HG02571 (cell line): ENCODE results near the gene N4BP2.
"Not testable (repeated sequence)": the region's sequence is repeated elsewhere in the genome, so short reads cannot be mapped to it uniquely, and the experiment has no call there.

Experiments used
- ATAC-seq: cut with Tn5 transposase; IDR thresholded peaks from one replicate; pipeline ENCODE4 v1.9.1; 2021; ENCODE audit warnings: mild to moderate bottlenecking, moderate library complexity; ENCODE audit not compliant: unreplicated experiment

N4BP2 gene

GRCh38 chr4:40086421-40086820 is 29.8 kb downstream of the N4BP2 start:
- ATAC-seq, result no peak

DNA sequence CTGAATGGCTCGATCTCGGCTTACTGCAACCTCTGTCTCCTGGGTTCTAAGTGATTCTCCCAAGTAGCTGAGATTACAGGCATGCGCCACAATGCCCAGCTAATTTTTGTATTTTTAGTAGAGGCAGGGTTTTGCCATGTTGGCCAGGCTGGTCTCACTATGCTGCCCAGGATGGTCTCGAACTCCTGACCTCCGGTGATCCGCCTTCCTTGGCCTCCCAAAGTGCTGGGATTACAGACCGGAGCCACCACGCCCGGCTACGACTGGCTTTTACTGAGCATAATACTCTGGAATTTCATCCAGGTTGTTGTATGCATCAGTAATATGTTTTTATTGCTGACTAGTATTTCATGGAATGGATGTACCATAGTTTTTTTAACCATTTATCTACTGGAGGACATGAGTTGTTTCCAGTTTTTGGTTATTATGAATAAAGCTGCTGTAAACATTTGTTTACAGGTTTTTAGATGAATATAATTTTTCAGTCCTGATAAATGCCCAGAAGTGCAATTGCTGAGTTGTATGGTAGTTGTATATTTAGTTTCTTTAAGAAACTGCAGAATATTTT is 31.2 kb downstream of the N4BP2 start:
- no peak for ATAC-seq

GRCh38 chr4:40093400-40093799 is 36.8 kb downstream of the N4BP2 start:
- not testable (repeated sequence) for ATAC-seq

DNA sequence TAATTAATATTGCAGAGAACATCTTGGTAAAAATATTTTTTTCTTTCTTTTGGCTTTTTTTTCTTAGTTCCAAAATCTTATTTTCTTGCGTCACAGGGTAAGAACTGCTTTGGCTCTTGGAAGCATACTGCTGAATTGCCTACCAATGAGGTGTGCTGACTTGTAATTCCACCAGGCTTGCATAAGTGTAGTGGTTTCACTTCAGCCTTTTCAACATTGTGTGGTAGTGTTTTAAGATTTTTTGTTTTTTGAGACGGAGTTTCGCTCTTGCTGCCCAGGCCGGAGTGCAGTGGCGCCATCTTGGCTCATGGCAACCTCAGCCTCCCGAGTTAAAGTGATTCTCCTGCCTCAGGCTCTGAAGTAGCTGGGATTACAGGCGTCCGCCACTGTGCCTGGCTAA is 42.4 kb downstream of the N4BP2 start:
- ATAC-seq, result no peak

GRCh38 chr4:40107150-40107549 is 50.5 kb downstream of the N4BP2 start:
- ATAC-seq, result not testable (repeated sequence)

DNA sequence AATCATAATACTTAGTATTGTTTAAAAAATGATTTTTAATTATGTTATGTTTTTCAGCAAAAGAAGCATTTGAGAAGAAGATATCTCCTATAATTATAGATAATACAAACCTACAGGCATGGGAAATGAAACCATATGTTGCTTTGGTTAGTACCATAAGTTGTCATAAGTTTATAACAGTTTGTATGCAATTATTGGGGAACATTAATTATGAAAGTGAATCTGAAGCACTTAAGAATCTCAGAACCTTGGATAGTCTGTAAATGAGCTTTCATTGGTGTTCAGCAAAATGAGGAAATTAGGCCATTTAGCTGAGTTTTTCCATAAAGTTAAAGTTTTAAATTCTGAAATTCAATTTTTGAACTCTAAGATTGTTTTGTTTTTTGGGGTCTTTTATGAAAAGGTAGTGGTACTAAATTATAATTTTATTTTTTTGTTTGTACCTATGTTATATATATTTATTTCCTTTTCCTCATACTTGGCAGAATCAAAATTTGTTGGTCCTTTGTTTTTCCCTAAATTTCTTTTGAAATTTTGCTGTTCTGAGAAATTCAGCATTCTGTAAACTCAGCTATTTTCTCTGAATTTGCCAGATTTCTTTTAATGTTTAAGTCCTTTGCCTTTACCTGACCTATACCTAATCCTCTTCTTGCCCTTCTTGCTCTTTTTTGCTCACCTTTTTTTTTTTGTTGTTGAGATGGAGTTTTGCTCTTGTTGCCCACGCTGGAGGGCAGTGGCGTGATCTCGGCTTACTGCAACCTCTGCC is 55.6 kb downstream of the N4BP2 start:
- ATAC-seq, result no peak

GRCh38 chr4:40114206-40114605 is 57.6 kb downstream of the N4BP2 start:
- no peak for ATAC-seq

DNA sequence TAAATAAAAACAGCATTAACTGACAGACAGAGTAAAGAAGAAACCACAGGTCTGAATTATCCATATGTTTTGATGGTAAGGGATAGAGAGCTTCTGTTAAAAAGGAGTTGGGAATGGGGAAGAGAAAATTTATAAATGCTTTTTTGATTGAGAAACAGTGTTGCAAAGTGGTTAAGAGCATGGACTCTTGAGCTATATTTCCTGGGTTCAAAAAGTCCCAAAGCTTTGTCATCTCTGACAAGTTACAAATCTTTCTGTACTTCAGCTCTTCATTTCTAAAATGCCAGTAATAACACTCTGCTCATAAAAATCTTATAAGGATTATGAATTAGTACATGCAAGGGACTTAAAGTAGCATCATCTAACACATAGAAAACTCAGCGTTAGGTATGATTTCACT is 62.2 kb downstream of the N4BP2 start:
- no peak for ATAC-seq

GRCh38 chr4:40119344-40119743 is 62.7 kb downstream of the N4BP2 start:
- ATAC-seq, result no peak

GRCh38 chr4:40121515-40121914 is 64.9 kb downstream of the N4BP2 start:
- ATAC-seq, result no peak

GRCh38 chr4:40122941-40123340 is 66.3 kb downstream of the N4BP2 start:
- ATAC-seq, result no peak

DNA sequence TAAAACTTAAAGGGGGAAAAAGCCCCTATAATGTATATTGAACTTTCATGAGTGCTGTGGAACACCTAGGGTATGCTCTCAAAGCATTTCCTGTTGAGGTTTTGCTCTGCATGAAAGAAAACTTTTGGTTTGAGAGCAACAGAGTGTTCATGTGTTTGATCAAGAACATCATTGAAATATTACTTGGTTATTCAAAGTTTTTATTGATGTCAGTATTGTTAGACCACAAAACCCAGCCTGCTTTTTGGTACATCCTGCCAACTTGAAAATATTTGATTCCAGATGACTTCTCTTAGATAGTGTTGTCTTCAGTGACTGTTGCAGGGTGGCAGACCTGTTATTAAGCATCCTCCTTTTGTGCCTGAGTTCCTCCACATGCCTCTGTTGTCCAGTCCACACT is 68.0 kb downstream of the N4BP2 start:
- ATAC-seq, result no peak

DNA sequence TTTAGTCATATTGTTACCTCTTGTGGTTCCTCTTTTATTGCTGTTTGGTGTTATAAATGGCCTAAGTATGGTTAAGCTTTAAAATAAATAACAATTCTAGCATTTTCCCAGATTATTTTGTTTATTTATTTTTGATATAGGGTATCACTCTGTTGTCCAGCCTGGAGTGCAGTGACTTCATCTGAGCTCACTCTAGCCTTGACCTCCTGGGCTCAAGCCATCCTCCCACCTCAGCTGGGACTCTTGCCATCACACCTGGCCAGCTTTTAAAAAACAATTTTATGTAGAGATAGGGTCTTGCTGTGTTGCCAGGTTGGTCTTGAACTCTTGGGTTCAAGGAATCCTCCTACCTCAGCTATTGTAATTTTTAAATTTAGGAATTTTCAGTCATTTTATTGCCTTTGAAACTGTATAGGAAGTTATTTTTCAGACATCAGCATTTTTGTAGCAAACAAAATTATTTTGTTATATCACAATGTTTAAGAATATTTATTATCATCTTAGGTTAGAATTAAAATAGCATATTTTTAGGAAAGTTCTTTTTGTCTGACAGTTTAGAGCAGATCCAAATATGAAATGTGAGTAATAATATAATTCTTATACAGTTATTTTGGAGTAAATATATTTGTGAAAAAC is 73.9 kb downstream of the N4BP2 start:
- ATAC-seq, result no peak

- ATAC-seq, result no peak
These were observed 76.2 kb downstream of the N4BP2 start for GRCh38 chr4:40132816-40133215.

DNA sequence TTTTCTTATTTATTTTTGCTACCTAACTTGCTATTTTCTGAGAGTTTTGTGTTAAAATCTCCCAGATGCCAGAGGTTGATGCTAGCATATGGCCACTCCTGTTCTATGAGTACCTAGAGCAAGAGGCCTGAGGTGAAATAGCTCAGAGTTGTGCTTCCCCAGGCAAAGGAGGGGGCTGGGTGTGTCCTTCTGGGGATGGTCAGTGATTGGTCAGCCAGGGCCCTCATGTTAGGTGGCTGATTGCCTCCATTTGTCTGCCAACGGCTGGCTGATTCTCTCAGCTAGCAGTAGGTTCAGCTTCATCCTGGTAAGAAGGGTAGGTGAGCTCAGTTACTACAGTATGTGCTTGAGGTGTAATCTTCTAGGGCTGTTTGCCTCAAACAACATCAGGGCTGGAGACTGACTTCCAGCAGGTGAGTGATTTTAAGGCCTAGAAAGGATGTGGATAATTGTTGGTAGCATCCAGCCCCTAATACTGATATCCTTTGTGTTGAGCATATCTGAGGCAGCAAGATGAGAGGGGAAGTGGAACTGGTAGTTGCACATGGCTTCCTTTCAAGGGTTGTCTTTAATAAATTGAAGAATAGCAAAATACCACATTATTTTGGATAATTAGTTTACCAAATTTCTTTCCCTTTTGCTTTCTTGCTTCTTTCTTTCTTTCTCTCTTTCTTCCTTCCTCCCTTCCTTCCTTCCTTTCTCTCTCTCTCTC is 77.7 kb downstream of the N4BP2 start:
- no peak for ATAC-seq

DNA sequence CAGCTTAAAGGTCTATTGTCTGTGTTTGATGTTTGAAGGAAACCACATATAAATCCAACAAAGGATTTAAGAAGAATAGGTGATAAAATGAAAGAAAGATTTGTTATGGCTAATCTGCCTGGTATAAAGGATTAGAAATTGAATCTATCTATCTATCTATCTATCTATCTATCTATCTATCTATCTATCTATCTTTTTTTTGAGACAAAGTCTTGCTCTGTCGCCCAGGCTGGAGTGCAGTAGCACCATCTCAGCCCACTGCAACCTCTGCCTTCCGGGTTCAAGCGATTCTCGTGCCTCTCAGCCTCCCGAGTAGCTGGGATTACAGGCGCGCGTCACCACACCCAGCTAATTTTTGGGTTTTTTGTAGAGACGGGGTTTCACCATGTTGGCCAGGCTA is 79.6 kb downstream of the N4BP2 start:
- not testable (repeated sequence) for ATAC-seq

GRCh38 chr4:40140196-40140595 is 83.5 kb downstream of the N4BP2 start:
- ATAC-seq, result no peak

- not testable (repeated sequence) for ATAC-seq
These were observed 83.9 kb downstream of the N4BP2 start for GRCh38 chr4:40140597-40140996.

- no peak for ATAC-seq
These were observed 87.4 kb downstream of the N4BP2 start for GRCh38 chr4:40143926-40144508.

DNA sequence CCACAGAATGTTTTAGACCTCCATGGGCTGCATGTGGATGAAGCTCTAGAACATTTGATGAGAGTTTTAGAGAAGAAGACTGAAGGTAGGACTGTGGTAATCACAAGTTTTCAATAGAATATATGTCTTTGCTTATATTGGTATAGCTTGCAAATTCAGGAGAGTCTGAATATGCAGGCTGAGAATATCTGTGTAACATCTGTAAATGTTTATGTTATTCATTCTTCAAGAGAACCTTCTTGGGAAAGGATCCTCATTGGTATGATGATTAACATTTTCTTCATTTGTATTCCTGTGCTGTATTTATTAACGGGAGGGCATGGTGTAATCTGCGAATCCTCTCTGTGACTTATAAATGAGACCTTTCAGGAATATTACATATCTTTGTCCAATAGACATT is 88.1 kb downstream of the N4BP2 start:
- ATAC-seq, result no peak

DNA sequence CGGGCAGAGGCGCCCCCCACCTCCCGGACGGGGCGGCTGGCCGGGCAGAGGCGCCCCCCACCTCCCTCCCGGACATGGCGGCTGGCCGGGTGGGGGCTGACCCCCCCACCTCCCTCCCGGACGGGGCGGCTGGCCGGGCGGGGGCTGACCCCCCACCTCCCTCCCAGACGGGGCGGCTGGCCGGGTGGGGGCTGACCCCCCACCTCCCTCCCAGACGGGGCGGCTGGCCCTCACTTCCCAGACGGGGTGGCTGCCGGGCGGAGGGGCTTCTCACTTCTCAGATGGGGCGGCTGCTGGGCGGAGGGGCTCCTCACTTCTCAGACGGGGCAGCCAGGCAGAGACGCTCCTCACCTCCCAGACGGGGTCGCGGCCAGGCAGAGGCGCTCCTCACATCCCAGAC is 90.8 kb downstream of the N4BP2 start:
- ATAC-seq, result not testable (repeated sequence)
